ENCODE data around the gene DHX8. TPM values are rescaled to one million over a fixed set of nuclear protein-coding genes. Genes with fewer than 3 reads are reported as not detected.

Gene DHX8
- polyA plus RNA-seq, 3 donors, result 21.8 to 35.6 (median 26.5) TPM

DNA sequence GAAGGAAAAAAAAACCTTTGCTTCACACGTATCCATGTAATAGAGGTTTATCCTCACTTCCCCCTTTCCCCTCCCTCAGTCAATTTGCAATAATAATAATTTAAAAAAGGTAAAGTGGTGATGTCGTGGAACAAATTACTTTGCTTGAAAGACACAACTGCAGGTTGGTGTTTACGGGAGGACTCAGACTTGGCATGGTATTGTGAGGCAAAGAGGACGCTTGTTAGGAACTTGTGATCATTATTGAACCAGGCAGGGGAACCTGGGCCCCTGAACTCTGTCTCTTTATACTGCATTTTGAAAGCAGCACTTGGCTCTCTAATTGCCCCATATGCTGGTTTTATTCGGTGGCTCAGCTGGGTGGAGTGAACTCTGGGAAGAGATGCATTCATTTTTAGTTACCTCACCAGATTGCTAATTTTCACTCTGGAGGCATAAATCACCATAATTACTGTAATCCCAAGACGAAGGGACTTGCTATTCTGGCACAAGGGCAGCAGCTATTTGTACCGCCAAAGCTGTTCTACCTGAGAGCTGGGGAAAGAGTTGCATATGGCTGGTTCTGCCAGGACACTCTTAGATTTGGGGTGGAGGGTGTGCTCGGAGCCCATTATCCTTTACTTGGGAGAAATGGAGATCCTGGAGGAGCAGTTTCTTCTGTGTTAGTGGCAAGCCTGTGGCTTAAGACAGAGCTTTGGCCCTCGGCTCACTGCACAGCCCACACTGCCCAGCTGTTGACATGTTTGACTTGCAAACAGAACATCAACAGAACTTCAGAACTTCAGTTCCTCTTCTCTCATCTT lies 5.7 kb upstream of the DHX8 start:
- Mint-ChIP-seq H3K27me3 (ENCODE audit: low read depth in 3 of 3) (peaks cover 0 to 3% (median 0%) of the 10 kb centered on the region in 3 donors), H3K4me1 (no peaks in the 10 kb centered on the region), H3K36me3 (no peaks in the 10 kb centered on the region), H3K27ac (no peak overlapping the region), H3K9me3 (no peaks in the 10 kb centered on the region), H3K4me3 (no peak overlapping the region)
- Histone ChIP-seq H4K20me1 (ENCODE audit: insufficient read depth, low read length) (no peaks in the 10 kb centered on the region), H3K4me1 (ENCODE audit: control insufficient read depth in 1 of 2, insufficient read depth in 2 of 2, low read length in 2 of 2) (peaks cover 0 to 3% of the 10 kb centered on the region in 2 donors), H2AFZ (ENCODE audit: insufficient read depth, low read depth, low read length, poor library complexity, severe bottlenecking) (no peak overlapping the region), H3K9me3 (replicated peaks in 1 of 2; ENCODE audit: control insufficient read depth in 1 of 2, insufficient read depth in 1 of 2, low read length in 2 of 2) (no peaks in the 10 kb centered on the region), H3K27me3 (ENCODE audit: control insufficient read depth in 2 of 2, insufficient read depth in 2 of 2, low read length in 2 of 2) (no peaks in the 10 kb centered on the region), H3K79me2 (ENCODE audit: insufficient read depth, low read length) (no peaks in the 10 kb centered on the region), H3K4me2 (replicated peaks; ENCODE audit: extremely low read depth, low read length, poor library complexity, severe bottlenecking) (no peak overlapping the region), H3K4me3 (replicated peaks in 1 of 3; ENCODE audit: low read depth in 2 of 3, low read length in 3 of 3) (no peak overlapping the region), H3K9ac (ENCODE audit: insufficient read depth, low read length, poor library complexity, severe bottlenecking) (no peak overlapping the region), H3K27ac (ENCODE audit: low read depth in 1 of 2, low read length in 2 of 2) (no peak overlapping the region), H3K36me3 (replicated peaks in 1 of 2; ENCODE audit: control insufficient read depth in 1 of 2, insufficient read depth in 2 of 2, low read length in 2 of 2) (no peaks in the 10 kb centered on the region)
- intact Hi-C loops (cut with micrococcal nuclease), result no loop called here
- no peak for DNase-seq
- 96% methylated on average over 4 of the region's 9 CpGs for WGBS (ENCODE audit: insufficient coverage)
- no peak for TF ChIP-seq CTCF (IDR thresholded peaks at IDR 0.05)

DNA sequence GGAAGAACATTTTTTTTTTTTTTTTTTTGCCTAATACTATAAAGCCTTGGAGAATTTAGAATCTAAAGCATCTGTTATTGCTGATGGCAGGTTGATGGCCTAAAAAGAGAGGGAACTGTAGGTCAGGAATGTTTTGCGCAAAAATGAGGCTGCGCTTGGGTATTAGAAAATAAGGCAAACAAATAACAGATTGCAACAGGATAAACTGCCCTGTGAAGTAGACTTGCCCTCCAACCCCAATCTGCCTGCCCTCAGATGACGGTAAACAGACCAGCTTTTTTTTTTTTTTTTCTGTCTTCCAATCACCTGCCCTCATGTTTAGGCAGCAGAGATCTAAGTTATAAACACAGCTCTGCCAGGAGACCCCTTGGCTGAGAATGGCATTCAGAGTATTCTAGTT lies 3.8 kb upstream of the DHX8 start:
- no peak for TF ChIP-seq CTCF (IDR thresholded peaks at IDR 0.05)
- Histone ChIP-seq H3K27me3 (ENCODE audit: control insufficient read depth in 2 of 2, insufficient read depth in 2 of 2, low read length in 2 of 2) (no peaks in the 10 kb centered on the region), H3K4me1 (ENCODE audit: control insufficient read depth in 1 of 2, insufficient read depth in 2 of 2, low read length in 2 of 2) (peaks cover 10 to 15% of the 10 kb centered on the region in 2 donors), H2AFZ (ENCODE audit: insufficient read depth, low read depth, low read length, poor library complexity, severe bottlenecking) (no peak overlapping the region), H3K9ac (ENCODE audit: insufficient read depth, low read length, poor library complexity, severe bottlenecking) (no peak overlapping the region), H3K27ac (ENCODE audit: low read depth in 1 of 2, low read length in 2 of 2) (no peak overlapping the region), H3K9me3 (replicated peaks in 1 of 2; ENCODE audit: control insufficient read depth in 1 of 2, insufficient read depth in 1 of 2, low read length in 2 of 2) (no peaks in the 10 kb centered on the region), H3K36me3 (replicated peaks in 1 of 2; ENCODE audit: control insufficient read depth in 1 of 2, insufficient read depth in 2 of 2, low read length in 2 of 2) (no peaks in the 10 kb centered on the region), H3K4me3 (replicated peaks in 1 of 3; ENCODE audit: low read depth in 2 of 3, low read length in 3 of 3) (no peak overlapping the region), H4K20me1 (ENCODE audit: insufficient read depth, low read length) (peaks cover 5% of the 10 kb centered on the region), H3K79me2 (ENCODE audit: insufficient read depth, low read length) (peaks cover 11% of the 10 kb centered on the region), H3K4me2 (replicated peaks; ENCODE audit: extremely low read depth, low read length, poor library complexity, severe bottlenecking) (no peak overlapping the region)
- WGBS (ENCODE audit: insufficient coverage), result 100% methylated on average over 3 of the region's 3 CpGs
- intact Hi-C loops (cut with micrococcal nuclease), result no loop called here
- Mint-ChIP-seq H3K36me3 (no peaks in the 10 kb centered on the region), H3K27me3 (ENCODE audit: low read depth in 3 of 3) (peaks cover 0 to 5% (median 0%) of the 10 kb centered on the region in 3 donors), H3K4me1 (peaks cover 11% of the 10 kb centered on the region), H3K9me3 (peaks cover 0 to 2% (median 0%) of the 10 kb centered on the region in 7 donors), H3K4me3 (no peak overlapping the region), H3K27ac (no peak overlapping the region)
- DNase-seq, result no peak
